ENCODE results near the gene ZMYND12. TPM values are rescaled to one million over a fixed set of nuclear protein-coding genes. Genes with fewer than 3 reads are reported as not detected.
A peak's percentile ranks its signal among the peaks of the same experiment; 100 is the strongest.
"Not testable (repeated sequence)": the region's sequence is repeated elsewhere in the genome, so short reads cannot be mapped to it uniquely, and the experiment has no call there.

The ZMYND12 gene, protein sequence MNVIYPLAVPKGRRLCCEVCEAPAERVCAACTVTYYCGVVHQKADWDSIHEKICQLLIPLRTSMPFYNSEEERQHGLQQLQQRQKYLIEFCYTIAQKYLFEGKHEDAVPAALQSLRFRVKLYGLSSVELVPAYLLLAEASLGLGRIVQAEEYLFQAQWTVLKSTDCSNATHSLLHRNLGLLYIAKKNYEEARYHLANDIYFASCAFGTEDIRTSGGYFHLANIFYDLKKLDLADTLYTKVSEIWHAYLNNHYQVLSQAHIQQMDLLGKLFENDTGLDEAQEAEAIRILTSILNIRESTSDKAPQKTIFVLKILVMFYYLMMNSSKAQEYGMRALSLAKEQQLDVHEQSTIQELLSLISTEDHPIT
- total RNA-seq: 0.51 and 0.89 TPM in 2 replicates

DNA sequence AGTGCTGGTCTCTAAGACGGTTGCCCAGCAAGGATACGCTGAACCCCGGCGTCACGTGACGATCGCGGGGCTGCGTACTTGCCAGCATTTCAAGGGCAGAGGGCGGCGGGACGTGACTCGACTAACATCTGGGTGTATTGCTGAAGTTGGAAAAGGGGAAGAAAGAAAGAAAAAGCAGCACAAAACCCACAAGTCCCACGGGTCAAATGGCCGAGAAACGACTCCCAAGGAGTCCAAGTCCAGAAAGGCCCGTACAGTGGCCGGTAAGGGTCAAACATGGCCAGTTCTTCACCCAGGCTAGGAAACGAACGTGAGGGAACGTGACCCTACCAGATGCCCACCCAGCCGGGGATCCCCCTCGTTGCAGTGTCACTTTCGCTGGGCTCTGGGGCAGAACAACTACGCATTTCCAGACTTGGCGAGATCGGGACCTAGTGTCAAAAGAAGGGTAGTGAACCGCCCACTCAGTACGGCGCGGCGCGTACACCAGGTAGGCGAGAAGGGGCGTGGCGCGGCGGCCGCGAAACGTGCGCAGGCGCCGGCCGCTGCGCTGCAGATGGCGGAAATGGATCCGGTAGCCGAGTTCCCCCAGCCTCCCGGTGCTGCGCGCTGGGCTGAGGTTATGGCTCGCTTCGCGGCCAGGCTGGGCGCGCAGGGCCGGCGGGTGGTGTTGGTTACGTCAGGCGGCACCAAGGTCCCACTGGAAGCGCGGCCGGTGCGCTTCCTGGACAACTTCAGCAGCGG is at the start of gene ZMYND12, which contains the start of gene PPCS:
TSS of gene ZMYND12 (minus strand) at position 13 of the 744 bp plus-strand sequence. CDS start 25 bp downstream, outside the sequence.
TSS of gene PPCS (plus strand) at position 534 of the 744 bp plus-strand sequence. CDS start at position 557, 23 bp downstream.
- peak; percentile 76 to 87 for DNase-seq (ENCODE audit: low read depth in 2 of 2)

DNA sequence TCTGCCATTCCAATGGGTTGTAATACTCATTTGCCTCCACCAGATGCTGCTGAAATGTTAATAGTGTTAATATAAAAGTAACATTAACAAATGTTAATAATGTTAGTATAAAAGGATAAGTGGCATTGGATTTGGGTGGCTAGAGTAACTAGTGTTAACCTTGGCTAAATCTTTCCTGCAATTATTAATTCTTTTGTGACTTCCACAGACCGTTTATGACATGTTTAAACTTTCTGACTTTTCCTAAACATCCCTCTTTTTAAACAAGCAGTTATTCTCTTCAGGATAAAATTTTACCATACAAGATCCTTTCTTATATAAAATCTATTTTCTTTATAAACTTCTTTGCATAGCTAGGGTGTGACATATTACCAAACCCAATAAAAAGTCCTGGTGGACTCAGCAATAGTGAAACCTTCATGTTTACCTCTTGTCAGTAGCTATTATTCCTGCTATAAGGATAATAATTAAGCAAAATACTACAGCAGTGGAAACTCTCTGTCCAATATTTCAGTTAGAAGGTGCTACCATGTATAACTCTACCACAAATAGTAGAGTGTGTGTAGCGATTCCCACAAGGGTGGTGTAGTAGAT is 48.8 kb upstream of the ZMYND12 start:
- no peak for DNase-seq (ENCODE audit: low read depth in 2 of 2)

DNA sequence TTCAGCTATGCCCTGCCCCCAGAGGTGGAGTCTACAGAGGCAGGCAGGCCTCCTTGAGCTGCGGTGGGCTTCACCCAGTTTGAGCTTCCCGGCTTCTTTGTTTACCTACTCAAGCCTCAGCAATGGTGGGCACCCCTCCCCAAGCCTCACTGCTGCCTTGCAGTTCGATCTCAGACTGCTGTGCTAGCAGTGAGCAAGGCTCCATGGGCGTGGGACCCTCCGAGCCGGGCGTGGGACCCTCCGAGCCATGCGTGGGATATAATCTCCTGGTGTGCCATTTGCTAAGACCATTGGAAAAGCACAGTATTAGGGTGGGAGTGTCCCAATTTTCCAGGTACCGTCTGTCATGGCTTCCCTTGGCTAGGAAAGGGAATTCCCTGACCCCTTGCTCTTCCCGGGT is 46.2 kb upstream of the ZMYND12 start:
- DNase-seq (ENCODE audit: low read depth in 2 of 2): not testable (repeated sequence)

GRCh38 chr1:42490237-42490636 is 34.4 kb upstream of the ZMYND12 start:
- no peak for DNase-seq (ENCODE audit: low read depth in 2 of 2)

GRCh38 chr1:42484382-42484781 is 28.6 kb upstream of the ZMYND12 start:
- DNase-seq (ENCODE audit: low read depth in 2 of 2): no peak

GRCh38 chr1:42482635-42483153 is 26.9 kb upstream of the ZMYND12 start:
- no peak for DNase-seq (ENCODE audit: low read depth in 2 of 2)

DNA sequence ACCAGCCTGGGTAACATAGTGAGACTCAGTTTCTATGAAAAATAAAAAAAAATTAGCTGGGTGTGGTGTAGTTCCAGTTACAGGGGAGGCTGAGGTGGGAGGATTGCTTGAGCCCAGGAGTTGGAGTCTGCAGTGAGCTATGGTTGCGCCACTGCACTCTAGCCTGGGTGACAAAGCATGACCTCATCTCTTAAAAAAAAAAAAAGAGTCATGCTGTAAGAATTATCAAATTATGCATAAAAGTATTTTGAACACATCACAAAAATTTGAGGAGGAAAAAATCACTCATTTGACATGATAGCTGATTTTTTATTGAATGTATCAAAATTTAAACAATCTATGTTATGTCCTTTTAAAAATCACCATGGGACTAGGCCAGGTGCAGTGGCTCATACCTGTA is 25.1 kb upstream of the ZMYND12 start:
- DNase-seq (ENCODE audit: low read depth in 2 of 2): no peak

- DNase-seq (ENCODE audit: low read depth in 2 of 2): no peak
These were observed 23.8 kb upstream of the ZMYND12 start for GRCh38 chr1:42479621-42480020.

DNA sequence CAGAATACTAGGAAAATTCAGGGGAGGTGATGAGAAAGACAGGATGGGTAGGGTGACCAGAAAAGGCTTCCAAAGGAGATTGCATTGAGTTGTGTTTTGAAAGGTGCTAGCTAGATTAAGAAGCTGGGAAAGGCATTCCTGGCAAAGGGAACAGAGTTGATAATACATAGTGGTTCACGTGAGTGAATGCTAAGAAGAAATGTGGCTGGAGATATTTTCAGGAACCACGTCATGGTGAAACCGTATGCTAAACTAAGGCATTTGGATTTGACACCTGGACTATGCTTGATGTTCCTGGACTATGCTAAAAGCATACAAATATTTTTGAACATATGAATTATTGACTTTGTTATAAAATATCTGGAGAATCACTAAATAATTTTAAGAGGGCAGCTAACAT is 22.0 kb upstream of the ZMYND12 start:
- no peak for DNase-seq (ENCODE audit: low read depth in 2 of 2)

DNA sequence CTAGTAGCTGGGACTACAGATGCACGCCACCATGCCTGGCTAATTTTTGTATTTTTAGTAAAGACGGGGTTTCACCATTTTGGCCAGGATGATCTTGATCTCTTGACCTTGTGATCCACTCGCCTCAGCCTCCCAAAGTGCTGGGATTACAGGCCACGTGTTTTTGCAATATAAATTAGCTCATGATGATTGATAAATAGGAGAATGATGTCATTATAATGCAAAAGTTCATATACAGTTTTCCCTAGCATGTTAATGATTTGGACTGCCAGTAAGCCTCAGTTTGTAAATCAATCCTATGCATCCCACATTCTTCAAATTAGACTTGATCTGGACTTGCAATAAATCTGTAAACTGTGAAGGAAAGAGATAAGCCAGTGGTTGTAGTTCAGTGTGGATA is 21.5 kb upstream of the ZMYND12 start:
- not testable (repeated sequence) for DNase-seq (ENCODE audit: low read depth in 2 of 2)

- no peak for DNase-seq (ENCODE audit: low read depth in 2 of 2)
These were observed 20.8 kb upstream of the ZMYND12 start for GRCh38 chr1:42476605-42477004.

DNA sequence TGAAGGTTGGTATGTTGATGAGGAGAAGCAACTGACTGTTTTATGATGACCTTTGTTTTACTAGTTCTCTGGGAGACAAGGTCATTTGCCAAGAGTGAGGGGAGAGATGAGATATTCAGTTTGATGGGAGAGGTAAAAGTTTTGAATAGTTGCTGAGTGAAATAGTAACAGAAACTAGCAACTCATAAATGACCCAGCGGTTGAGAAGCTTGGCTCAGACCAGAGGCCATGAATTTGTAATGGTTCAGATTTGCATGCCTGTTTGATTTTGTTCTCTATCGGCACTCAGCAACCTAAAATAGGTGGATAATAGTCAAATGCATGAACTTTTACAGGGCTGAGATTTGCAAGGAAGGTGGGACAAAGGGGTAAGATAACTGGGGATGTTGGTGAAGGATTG is 13.9 kb upstream of the ZMYND12 start:
- no peak for DNase-seq (ENCODE audit: low read depth in 2 of 2)

GRCh38 chr1:42466030-42466429 is 10.2 kb upstream of the ZMYND12 start:
- no peak for DNase-seq (ENCODE audit: low read depth in 2 of 2)

- no peak for DNase-seq (ENCODE audit: low read depth in 2 of 2)
These were observed 8.1 kb upstream of the ZMYND12 start for GRCh38 chr1:42463921-42464320.

DNA sequence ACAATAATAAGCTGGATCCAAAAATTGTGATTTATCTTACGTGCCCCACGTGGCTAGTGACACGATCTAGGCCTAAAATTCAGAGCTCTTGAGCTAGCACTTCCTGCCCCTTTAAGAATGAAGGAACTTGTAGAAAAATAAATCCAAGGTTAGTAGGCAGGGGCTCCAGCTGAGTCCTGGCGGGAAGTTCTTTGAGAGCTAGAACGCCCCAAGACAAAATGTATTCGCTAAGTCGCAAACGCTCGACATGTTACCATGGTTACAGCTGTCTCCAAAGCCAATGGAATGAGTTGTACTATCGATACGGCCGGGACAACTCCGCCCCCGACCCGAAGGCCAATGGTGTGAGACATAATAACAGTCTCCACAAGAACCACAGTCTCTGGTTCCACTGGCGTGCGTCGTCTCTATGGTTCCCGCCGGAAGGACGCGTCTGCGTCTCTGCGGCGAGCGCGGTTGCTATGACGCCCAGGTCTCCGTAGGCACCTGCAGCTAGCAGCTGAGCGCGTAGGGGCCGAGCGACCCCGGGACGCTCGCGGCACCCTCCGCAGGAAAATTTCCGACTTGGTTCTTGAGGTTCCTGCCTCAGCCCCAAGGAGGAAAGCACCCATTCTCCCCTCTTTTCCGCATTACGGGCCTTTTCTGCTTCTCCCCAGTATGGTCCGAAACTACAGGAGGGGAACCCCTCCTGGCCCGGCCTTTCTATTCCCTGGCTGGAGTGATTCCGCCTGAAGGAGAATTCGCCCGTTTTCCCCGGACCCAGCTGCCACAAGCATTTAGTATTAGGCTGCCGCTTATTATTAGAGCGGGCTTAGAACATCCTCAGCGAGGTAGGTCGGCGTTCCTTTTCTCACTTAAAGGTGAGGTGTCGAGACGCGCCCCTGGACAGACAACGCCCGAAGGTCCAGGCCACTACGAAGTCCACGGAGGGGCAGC is 7.3 kb upstream of the ZMYND12 start, which contains the start of gene CCDC30:
TSS of gene CCDC30 (plus strand) at position 459 of the 936 bp plus-strand sequence. CDS start 17,266 bp downstream, outside the sequence.
- peak; percentile 96 to 97 for DNase-seq (ENCODE audit: low read depth in 2 of 2)

DNA sequence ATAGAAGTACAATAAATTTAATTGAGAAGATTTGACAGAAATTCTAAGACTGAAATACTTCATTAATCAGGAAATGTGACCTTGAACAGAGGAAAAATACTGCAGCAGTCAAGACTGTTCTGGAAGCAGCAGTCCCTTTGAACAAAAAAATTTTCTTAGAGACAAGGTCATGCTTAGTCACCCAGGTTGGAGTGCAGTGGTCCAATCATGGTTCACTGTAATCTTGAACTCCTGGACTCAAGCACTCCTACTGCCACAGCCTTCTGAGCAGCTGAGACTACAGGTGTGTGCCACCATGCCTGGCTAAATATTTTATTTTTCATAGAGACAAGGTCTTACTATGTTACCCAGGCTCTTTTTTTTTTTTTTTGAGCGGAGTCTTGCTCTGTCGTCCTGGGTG is 5.4 kb upstream of the ZMYND12 start:
- DNase-seq (ENCODE audit: low read depth in 2 of 2): no peak

- peak in 1 of 2 donors; percentile 11 for DNase-seq (ENCODE audit: low read depth in 2 of 2)
These were observed 900 bp upstream of the ZMYND12 start for GRCh38 chr1:42456754-42457089.

DNA sequence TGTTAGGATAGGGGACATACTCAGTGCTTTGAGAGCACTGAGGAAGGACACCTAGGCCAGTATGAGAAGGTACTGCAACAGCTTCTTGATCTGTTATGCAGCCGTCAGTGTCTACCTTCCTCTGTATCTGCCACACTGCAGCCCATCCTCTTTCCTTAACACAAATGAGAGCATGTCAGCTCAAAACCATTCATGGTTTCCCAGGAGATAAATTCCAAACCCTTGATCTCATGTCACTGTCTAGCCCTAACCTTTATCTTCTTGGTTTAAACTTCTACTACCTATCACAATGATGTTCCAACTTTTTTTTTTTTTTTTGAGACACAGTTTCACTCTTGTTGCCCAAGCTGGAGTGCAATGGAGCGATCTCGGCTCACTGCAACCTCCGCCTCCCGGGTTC is 1.4 kb downstream of the ZMYND12 start:
- DNase-seq (ENCODE audit: low read depth in 2 of 2): no peak

GRCh38 chr1:42453386-42453785 is 2.4 kb downstream of the ZMYND12 start:
- no peak for DNase-seq (ENCODE audit: low read depth in 2 of 2)

GRCh38 chr1:42450061-42450460 is 5.8 kb downstream of the ZMYND12 start:
- DNase-seq (ENCODE audit: low read depth in 2 of 2): no peak

GRCh38 chr1:42449256-42449655 is 6.6 kb downstream of the ZMYND12 start:
- DNase-seq (ENCODE audit: low read depth in 2 of 2): no peak
